ENCODE measurements around the gene BCAR1. TPM values are rescaled to one million over a fixed set of nuclear protein-coding genes. Genes with fewer than 3 reads are reported as not detected.
A peak's percentile ranks its signal among the peaks of the same experiment; 100 is the strongest.

Gene BCAR1
- total and polyA plus RNA-seq, 2 of the 13 experiments (the other 11 are each of a cell fraction or from before 2014, with no cell fraction given) = 48.1 to 51.7 TPM

GRCh38 chr16:75226550-75227360, 24.7 kb downstream of the BCAR1 start (continued):
- 0 out of 2 replicates have a peak, but pooled peaks have one; percentile 35 for TF ChIP-seq ARID4A (CRISPR knock-in tag; IDR thresholded peaks at IDR 0.05; ENCODE audit: borderline replicate concordance)
- no peak for TF ChIP-seq HOXA3 (CRISPR knock-in tag; IDR thresholded peaks at IDR 0.05)
- no peak for TF ChIP-seq ZBTB40 (IDR thresholded peaks at IDR 0.05)
- no peak for TF ChIP-seq ZBTB40 (CRISPR knock-in tag; IDR thresholded peaks at IDR 0.05)
- no peak for TF ChIP-seq RELA (CRISPR knock-in tag; IDR thresholded peaks at IDR 0.05)
- TF ChIP-seq MATR3 (CRISPR knock-in tag; IDR thresholded peaks at IDR 0.05) = no peak
- no peak for TF ChIP-seq CEBPG (CRISPR knock-in tag; IDR thresholded peaks at IDR 0.05)
- no peak for TF ChIP-seq NR2F6 (IDR thresholded peaks at IDR 0.05)
- 0 out of 2 replicates have a peak, but pooled peaks have one; percentile 16 for TF ChIP-seq NR2F6 (CRISPR knock-in tag; IDR thresholded peaks at IDR 0.05)
- TF ChIP-seq POLR2A (IDR thresholded peaks at IDR 0.05; ENCODE audit: insufficient read depth in 1 of 2, low read depth in 2 of 2, low read length in 2 of 2) = peak in 1 of 2 experiments; percentile 45; a peak in 1 of 4 replicates
- TF ChIP-seq ZNF589 (CRISPR knock-in tag; conservative IDR thresholded peaks at IDR 0.05) = no peak
- 0 out of 2 replicates have a peak, but pooled peaks have one; percentile 28 for TF ChIP-seq ZNF691 (CRISPR knock-in tag; IDR thresholded peaks at IDR 0.05; ENCODE audit: borderline replicate concordance, low read depth)
- no peak for TF ChIP-seq CBX5 (CRISPR knock-in tag; IDR thresholded peaks at IDR 0.05; ENCODE audit: borderline replicate concordance)
- TF ChIP-seq PCBP2 (optimal IDR thresholded peaks at IDR 0.05; ENCODE audit: low read depth, low read length, poor library complexity, severe bottlenecking) = no peak
- no peak for TF ChIP-seq ZNF20 (CRISPR knock-in tag; IDR thresholded peaks at IDR 0.05)

Measured in HepG2 (cell line).